Fibroblast of mammary gland (primary cell): ENCODE measurements around the gene PLA2G2C.

Source experiments
- DNase-seq: peaks from one replicate; pipeline ENCODE4 v3.0.0-alpha.2; 2010; ENCODE audit warnings: low read depth
- H3K4me3 ChIP-seq: 2 replicates; pipeline ENCODE4 v1.5.1; 2011; ENCODE audit warnings: low read depth, mild to moderate bottlenecking, low read length, moderate library complexity; ENCODE audit not compliant: control insufficient read depth
- CTCF ChIP-seq: conservative IDR thresholded peaks from 2 replicates; pipeline ENCODE4 v1.5.1; 2011; ENCODE audit warnings: low read depth, low read length, inconsistent platforms; ENCODE audit not compliant: control insufficient read depth, insufficient read depth

Gene PLA2G2C

GRCh38 chr1:20209471-20209870 lies 23.2 kb upstream of the PLA2G2C start:
- TF ChIP-seq CTCF: no peak
- no peak for DNase-seq
- no peak overlapping the region for H3K4me3 ChIP-seq

- H3K4me3 ChIP-seq: no peak overlapping the region
- TF ChIP-seq CTCF: no peak
- no peak for DNase-seq
These were observed 21.2 kb upstream of the PLA2G2C start for GRCh38 chr1:20207546-20207945.

- H3K4me3 ChIP-seq: no peak overlapping the region
- DNase-seq: no peak
- TF ChIP-seq CTCF: no peak
These were observed 15.8 kb upstream of the PLA2G2C start for GRCh38 chr1:20202166-20202565.

GRCh38 chr1:20200966-20201365 lies 14.6 kb upstream of the PLA2G2C start:
- DNase-seq: no peak
- no peak for TF ChIP-seq CTCF
- no peak overlapping the region for H3K4me3 ChIP-seq

- DNase-seq: no peak
- TF ChIP-seq CTCF: no peak
- no peak overlapping the region for H3K4me3 ChIP-seq
These were observed 13.5 kb upstream of the PLA2G2C start for GRCh38 chr1:20199840-20200239.

- no peak overlapping the region for H3K4me3 ChIP-seq
- no peak for DNase-seq
- no peak for TF ChIP-seq CTCF
These were observed 13.1 kb upstream of the PLA2G2C start for GRCh38 chr1:20199403-20199802.

- H3K4me3 ChIP-seq: no peak overlapping the region
- DNase-seq: no peak
- no peak for TF ChIP-seq CTCF
These were observed 12.6 kb upstream of the PLA2G2C start for GRCh38 chr1:20198918-20199317.
